IPS-15b (cell line): Measurements from ENCODE around the gene SUPT4H1.

Source experiments
- H3K27me3 ChIP-seq: one replicate; pipeline ENCODE4 v1.6.1; 2013; ENCODE audit warnings: low read length; ENCODE audit not compliant: control insufficient read depth, insufficient read depth
- H3K36me3 ChIP-seq: one replicate; pipeline ENCODE4 v1.6.1; 2013; ENCODE audit warnings: low read length; ENCODE audit not compliant: control insufficient read depth, insufficient read depth
- H3K4me1 ChIP-seq: one replicate; pipeline ENCODE4 v1.6.1; 2013; ENCODE audit warnings: mild to moderate bottlenecking, low read length; ENCODE audit not compliant: control insufficient read depth, insufficient read depth
- H3K4me3 ChIP-seq: one replicate; pipeline ENCODE4 v1.5.1; 2013; ENCODE audit warnings: low read depth, low read length
- H3K9ac ChIP-seq: one replicate; pipeline ENCODE4 v1.6.1; 2013; ENCODE audit warnings: low read depth, mild to moderate bottlenecking, low read length
- H3K9me3 ChIP-seq: one replicate; pipeline ENCODE4 v1.6.1; 2013; ENCODE audit warnings: mild to moderate bottlenecking, low read length; ENCODE audit not compliant: control insufficient read depth, insufficient read depth

The SUPT4H1 gene

DNA sequence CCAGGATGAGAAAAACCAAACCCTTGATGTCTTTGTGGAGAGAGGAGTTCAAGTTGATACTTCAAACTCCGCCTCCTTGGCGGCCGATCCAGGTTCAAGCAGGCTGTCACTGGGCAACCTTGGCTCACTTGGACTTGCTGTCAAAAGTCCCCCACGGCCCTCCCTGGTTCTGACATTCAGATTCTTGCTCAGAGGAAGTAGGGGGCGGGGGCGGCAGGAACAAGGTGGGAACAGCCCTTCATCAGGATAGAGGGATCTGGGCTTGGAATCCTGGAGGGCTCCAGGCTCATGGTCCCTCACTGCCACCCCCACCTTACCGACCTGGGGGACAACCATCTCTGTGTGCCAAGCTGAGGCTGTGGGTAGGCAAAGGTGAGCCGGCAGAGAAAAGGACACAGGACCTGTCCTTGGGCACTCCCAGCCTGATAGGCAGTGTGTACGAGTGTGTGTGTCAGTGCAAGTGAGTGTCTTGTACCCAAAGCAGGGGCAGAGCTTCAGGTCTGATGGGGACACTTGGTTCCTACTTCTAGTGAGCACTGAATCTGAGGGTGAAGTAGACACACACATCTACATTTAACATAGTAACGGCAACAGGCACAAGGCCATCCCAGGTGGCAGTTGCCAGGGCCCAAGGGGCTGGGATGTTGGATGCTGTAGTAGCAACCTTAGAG is 16.8 kb downstream of the SUPT4H1 start:
- H3K9me3 ChIP-seq, result no peaks in the 10 kb centered on the region
- H3K27me3 ChIP-seq, result no peaks in the 10 kb centered on the region
- H3K4me3 ChIP-seq, result no peak overlapping the region
- H3K9ac ChIP-seq, result no peak overlapping the region
- peaks cover 3% of the 10 kb centered on the region for H3K36me3 ChIP-seq
- H3K4me1 ChIP-seq, result peaks cover 33% of the 10 kb centered on the region

DNA sequence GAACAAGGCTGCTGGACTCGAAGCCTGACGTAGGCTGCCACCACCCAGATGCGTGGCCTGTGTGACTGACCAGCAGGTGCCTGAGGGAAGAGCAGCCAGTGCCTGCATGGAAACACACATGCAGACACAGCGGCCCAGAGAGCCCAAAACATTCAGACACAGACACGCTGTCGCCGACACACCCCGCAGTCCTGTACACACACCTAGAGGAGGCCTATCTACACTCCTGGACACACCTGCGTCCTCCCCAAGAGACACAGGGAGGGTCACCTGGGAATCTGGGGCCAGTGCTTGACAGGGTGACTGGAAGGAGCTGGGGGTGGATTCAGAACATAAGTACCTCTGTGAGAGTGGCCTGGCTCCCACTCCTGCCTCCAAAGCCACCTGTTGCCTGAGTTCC is 17.3 kb downstream of the SUPT4H1 start:
- Histone ChIP-seq H3K4me3 (no peak overlapping the region), H3K27me3 (no peaks in the 10 kb centered on the region), H3K36me3 (peaks cover 3% of the 10 kb centered on the region), H3K9ac (no peak overlapping the region), H3K4me1 (peaks cover 34% of the 10 kb centered on the region), H3K9me3 (no peaks in the 10 kb centered on the region)

DNA sequence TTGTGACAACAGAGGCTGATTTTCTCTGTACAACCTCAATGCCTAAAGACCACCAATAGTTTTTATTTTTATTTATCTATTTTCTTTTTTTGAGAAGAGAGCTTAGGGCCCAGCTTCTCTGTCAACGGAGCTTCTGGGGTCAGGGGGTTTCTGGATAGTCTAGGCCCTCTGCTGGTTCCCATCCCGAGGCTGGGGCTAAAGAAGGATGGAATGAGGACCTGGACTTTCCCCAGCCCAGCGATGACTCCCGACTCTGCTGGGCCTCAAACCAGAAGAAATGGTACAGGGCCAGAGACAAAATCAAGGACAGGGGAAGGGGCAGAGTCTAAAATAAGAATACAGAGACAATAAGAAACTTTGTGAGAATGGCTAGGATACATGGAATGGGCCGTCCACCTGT is 17.7 kb downstream of the SUPT4H1 start:
- H3K4me1 ChIP-seq, result peaks cover 32% of the 10 kb centered on the region
- no peak overlapping the region for H3K4me3 ChIP-seq
- no peaks in the 10 kb centered on the region for H3K9me3 ChIP-seq
- peaks cover 3% of the 10 kb centered on the region for H3K36me3 ChIP-seq
- no peak overlapping the region for H3K9ac ChIP-seq
- no peaks in the 10 kb centered on the region for H3K27me3 ChIP-seq

DNA sequence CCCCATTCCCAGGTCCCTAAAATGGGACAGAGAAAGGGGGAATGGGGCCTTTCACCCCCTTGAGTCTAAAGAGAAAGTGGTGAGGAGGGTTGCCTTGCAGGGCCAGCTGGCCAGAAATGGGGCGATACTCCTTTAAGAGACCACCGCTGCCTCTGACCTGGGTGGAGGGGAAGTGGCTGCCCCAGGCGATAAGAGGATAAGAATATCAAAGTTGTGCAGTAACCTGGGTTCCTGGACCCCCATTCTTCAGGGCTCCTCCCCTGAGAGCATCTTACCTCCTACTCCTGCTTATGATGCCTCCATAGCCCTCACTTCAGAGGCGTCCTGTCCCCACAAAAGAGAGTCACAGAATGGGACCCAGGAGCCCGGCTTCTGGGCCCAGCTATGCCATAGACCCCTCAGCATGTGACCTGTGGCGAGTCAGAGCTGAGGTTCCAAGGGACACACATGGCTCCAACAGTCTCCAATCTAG is 18.2 kb downstream of the SUPT4H1 start:
- Histone ChIP-seq H3K9me3 (no peaks in the 10 kb centered on the region), H3K36me3 (peaks cover 3% of the 10 kb centered on the region), H3K4me1 (peaks cover 36% of the 10 kb centered on the region), H3K27me3 (no peaks in the 10 kb centered on the region), H3K9ac (no peak overlapping the region), H3K4me3 (no peak overlapping the region)

DNA sequence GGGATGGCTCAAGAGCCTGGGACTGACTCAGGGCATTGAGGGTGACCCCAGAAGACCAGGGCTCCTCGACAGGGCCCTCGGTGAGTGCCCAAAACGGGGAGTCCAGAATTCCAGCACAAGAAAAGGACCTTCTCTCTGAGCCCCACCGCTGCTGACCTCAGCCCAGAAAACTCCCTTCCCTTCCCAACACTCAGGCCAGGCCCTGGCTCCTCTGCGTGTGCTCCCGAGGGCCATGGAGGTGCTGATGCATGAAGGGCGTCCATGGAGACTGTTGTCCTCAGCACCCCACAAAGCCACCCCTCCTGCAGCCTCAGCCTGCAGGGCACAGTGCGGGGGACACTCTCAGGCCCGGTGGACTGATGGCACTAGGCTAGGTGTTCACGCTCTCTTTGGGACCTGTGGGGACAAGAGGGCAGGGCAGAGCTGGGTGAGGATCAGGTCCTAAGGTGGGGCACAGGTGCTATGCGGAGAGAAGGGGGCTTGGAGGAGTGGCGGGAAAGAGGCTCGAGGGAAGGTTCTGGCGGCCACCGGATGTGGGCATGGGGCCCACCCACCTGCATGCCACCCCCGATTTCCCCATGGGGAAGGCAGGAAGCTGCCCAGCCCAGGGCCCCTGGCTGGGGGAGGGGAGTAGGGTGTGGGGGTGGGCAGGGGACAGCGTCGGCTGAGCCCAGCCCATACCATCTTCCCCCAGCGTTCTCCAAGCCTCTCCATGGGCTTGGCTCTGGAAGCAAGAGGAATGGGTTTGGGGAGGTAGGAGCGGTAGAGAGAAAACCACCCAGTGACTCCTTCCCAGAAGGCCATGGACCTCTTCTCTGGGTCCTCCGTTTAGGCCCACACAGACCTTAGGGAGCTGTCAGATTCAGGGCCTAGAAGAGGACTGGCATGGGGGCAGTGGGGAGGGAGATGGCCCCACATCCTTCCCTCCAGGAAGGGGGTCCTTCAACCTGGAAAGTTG is 18.9 kb downstream of the SUPT4H1 start:
- H3K4me1 ChIP-seq, result peaks cover 34% of the 10 kb centered on the region
- H3K36me3 ChIP-seq, result peaks cover 3% of the 10 kb centered on the region
- H3K9me3 ChIP-seq, result no peaks in the 10 kb centered on the region
- H3K4me3 ChIP-seq, result peak overlapping the region; percentile 39
- no peaks in the 10 kb centered on the region for H3K27me3 ChIP-seq
- H3K9ac ChIP-seq, result peak overlapping the region; percentile 24

DNA sequence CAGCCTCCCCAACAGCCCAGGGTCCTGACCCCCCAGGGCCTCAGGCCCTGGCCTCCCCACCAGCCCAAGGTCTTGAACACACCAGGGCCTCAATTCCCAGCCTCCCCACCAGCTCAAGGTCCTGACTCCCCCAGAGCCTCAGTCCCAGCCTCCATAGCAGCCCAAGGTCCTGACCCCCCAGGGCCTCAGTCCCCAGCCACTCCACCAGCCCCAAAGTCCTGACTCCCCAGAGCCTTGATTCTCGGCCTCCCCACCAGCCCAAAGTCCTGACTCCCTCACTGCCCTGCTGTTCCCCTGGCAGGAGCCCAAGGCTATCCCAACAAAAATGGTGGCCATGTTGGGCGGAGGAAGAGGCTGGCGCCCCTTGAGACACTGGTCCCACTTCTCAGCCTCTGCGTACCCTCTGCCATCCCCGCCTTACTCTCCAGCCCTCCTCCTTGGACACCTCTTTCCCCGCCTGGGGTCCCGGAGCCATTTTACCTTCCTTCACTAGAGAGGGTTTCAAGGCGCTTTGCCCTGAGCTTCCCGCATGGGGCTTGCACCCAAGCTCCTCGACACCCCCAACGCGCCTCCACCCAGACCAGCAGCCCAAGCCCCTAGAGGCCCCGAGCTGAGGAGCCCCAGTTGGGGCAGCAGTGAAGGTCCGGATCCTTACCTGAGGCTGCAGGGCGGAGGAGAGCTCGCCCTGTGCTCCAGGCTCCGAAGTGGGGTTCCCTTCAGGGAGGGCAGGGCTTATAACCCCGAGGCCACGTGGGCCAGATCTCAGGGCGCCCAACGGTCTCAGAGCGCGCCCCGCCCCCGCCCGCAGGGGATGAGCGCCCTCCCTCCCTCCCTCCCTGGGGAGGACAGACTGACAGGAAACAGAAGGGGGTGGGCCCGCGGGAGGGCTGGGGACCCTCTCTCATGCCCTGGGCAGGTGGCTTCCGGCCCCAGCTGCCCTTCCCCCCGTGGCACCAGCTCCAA is 19.9 kb downstream of the SUPT4H1 start:
- Histone ChIP-seq H3K9ac (peak overlapping the region; percentile 92), H3K4me3 (peak overlapping the region; percentile 89)

DNA sequence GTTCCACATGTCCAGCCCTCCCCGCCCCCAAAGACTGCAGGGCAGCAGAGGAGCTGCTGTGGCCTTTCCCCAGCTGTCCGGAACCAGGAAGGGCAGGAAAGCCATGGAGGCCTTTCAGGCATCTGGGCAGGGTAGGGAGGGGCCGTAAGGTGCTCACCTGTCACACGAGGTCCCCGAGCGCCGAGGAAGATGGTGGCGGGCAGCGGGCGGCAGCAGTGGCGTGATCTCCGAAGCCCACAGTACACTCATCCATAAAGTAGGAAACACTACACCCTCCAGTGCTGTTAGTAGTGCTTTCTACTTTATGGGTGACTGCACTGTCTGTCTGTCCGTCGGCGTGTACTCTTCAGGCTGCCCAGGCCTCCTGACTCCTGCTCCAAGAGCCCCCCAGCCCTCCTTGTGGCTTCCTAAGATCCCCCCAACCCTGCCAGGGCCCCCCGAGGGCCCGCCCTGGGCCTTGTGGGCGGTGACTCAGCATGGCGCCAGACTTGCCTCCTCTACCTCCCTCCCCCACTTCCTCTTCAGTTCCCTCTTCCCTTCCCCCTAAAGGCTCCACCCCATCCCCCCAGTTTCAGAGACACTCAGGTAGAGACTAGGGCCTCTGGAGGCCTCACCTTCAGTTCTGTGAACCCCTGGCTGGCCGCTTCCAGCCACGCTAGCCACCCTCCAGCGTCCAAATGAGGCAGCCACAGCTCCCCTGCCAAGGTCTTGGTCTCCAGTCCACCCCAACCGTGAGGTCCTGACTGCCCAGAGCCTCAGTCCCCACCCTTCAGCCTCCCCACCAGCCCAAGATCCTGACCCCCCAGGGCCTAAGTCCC is 20.8 kb downstream of the SUPT4H1 start:
- Histone ChIP-seq H3K4me3 (peak overlapping the region; percentile 89), H3K4me1 (peaks cover 21% of the 10 kb centered on the region), H3K9ac (peak overlapping the region; percentile 92), H3K9me3 (no peaks in the 10 kb centered on the region), H3K36me3 (peaks cover 3% of the 10 kb centered on the region), H3K27me3 (no peaks in the 10 kb centered on the region)

More for the DNA sequence above, 19.9 kb downstream of the SUPT4H1 start:
- peaks cover 3% of the 10 kb centered on the region for H3K36me3 ChIP-seq
- H3K4me1 ChIP-seq, result peaks cover 27% of the 10 kb centered on the region
- H3K9me3 ChIP-seq, result no peaks in the 10 kb centered on the region
- H3K27me3 ChIP-seq, result no peaks in the 10 kb centered on the region

DNA sequence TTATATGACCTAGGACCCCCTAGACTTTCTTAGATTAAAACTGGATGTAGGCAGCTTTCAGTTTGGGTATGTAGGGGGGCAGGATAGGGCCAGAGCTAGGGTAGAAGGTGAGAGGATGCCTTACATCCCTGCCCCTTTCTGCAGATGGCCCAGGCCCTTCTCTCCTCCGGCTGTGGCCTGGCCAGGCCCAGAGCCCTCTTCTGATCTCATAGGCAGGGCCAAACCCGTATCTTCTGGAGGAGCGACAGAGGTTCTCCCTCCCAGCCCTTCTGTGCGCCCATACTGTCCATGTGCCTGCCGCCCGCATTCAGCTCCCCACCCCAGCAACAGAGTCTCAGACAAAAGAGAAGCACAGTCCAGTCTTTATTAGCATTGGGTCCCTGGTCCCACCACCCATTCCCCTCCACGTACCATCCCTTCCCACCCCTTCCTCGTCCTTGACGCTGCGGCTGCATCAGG is 21.4 kb downstream of the SUPT4H1 start:
- no peaks in the 10 kb centered on the region for H3K9me3 ChIP-seq
- peaks cover 21% of the 10 kb centered on the region for H3K4me1 ChIP-seq
- H3K27me3 ChIP-seq, result no peaks in the 10 kb centered on the region
- peaks cover 3% of the 10 kb centered on the region for H3K36me3 ChIP-seq
- peak overlapping the region; percentile 89 for H3K4me3 ChIP-seq
- H3K9ac ChIP-seq, result peak overlapping the region; percentile 92

DNA sequence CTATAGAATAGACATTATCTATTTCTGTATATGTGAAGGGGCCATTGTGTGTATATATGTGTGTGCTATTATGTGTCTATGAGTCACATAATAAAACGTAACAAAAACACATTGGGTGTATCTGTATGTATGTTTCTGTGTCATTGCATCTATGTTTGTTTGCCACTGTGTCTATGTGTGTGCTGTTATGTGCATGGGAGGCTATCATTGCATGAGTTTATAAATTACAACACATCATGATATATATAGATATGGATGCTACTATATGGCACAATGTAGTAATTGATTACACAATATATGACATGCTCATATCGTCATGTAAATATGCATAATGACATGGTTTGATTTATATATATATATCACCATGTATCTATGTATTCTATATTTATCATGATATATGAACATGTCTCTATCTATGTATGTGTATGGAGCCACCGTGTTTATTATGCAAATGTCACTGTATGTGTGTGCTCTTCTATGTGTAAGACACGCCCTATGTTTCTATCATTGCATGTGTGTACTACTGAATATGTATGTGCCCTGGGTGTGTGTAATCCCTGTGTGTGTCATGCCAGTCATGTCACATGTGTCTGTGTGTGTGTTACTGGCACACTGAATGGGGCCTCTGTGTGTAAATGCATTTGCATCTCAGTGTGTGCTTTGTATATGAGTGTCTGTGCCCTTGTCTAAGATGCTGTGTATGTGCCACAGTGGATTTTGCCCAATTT is 22.0 kb downstream of the SUPT4H1 start:
- Histone ChIP-seq H3K27me3 (peaks cover under 1% of the 10 kb centered on the region), H3K36me3 (peaks cover 3% of the 10 kb centered on the region), H3K4me3 (peak overlapping the region; percentile 89), H3K9ac (peak overlapping the region; percentile 92), H3K9me3 (no peaks in the 10 kb centered on the region), H3K4me1 (peaks cover 21% of the 10 kb centered on the region)
